Activated CD4-positive, alpha-beta T cell treated with anti-CD3 and anti-CD28 coated beads, Interleukin-10, Interleukin-2, amounts not matched to agents 100 ng/mL and 50 ng/mL, durations not matched to agents 16 hours and 8 hours (primary cell): ENCODE results near the gene BHMT.
A peak's percentile ranks its signal among the peaks of the same experiment; 100 is the strongest.
"Not testable (repeated sequence)": the region's sequence is repeated elsewhere in the genome, so short reads cannot be mapped to it uniquely, and the experiment has no call there.

Source experiments
- DNase-seq: peaks from one replicate; pipeline ENCODE4 v3.0.0-alpha.2; 2020

BHMT gene

DNA sequence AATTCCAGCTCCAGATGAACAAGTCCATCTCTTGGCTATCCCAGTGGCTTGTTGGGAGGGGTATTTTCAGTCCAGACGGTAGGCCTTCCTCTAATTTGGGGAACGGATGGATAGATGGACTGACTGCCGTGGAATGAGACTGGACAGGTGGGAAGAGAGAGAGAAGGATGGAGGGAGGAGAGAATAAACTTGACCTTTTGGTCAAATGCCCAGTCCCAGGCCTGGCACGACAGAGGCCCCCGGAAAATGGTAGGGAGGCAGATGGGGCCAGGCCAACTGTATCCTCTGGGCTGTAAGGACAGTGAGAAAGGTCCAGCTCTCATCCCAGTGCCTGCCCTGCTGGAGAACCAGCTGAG, 1.1 kb downstream of the BHMT start:
- DNase-seq = no peak

DNA sequence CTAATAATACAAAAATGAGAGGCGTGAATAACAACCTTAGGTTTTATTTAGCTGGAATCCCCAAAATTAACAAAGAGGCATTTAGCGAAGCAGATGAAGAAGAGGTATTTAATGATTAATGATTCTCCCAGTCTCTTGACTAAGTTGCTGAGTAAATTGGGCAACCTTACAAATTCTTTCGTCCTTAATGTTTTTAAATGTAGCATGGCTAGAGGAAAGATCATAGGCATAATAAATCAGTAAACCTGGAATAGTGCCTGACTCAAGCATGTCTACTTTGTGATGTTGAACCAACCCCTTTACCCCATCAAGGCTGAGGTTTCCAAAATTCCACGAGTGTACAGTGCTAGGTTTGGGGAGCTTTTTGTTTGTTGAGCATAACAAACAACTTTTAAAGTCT, 7.9 kb downstream of the BHMT start:
- DNase-seq = no peak

DNA sequence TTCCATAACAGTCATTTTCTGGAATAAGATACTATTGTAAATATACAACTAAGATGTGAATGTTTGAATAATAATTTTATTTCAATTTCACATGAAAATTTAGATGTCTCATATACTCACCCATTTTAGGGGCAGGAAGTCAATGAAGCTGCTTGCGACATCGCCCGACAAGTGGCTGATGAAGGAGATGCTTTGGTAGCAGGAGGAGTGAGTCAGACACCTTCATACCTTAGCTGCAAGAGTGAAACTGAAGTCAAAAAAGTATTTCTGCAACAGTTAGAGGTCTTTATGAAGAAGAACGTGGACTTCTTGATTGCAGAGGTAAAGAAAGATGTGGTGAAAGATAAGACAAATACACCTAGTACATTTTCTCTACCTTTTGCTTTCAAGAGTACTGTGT, 8.6 kb downstream of the BHMT start:
- DNase-seq = peak; percentile 20

DNA sequence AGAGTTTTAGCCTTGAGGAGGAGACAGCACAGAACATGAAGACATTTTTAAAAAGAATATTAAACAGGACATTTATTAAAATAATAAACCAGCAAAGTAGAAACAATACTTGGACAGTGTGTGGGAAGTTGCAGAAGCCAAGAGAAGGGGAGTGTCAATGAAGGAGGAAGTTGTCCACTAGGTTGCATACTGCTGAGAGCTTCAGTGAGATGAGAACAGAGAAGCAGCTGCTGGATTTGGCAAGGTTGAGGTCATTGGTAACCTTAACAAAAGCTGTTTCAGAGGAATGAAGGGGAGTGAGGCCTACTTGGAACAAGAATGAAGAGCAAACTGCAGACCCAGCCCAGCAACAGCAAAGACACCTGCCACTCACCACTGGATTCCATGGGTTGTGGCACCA, 11.4 kb downstream of the BHMT start:
- no peak for DNase-seq

DNA sequence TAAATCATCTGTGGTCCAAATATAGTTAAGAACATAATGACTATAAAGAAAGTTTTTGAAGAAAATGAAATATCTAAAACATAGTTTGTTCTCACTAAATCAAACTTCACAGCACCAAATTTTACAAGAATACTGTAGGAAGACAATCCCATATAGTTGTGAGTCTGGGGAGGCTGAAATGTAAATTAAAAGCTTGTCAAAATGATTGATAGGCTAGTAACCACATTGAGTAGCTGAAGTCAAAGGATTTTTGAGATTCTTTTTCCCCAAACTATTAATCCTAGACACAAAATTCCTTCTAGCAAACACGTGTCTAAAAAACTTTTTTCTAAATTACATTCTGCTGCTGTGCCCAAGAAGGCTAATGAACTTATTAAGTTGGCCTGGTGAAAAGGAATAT, 13.0 kb downstream of the BHMT start:
- DNase-seq = no peak

DNA sequence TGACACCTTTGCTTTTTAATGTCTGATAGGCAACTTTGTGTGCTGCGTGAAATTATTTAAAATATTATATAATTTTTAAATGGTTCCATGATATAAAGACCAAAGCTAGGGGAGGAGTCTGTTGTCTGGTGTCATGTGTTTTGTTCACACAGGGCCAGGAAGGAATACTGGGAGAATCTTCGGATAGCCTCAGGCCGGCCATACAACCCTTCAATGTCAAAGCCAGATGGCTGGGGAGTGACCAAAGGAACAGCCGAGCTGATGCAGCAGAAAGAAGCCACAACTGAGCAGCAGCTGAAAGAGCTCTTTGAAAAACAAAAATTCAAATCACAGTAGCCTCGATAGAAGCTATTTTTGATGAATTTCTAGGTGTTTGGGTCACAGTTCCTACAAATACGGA, 19.2 kb downstream of the BHMT start:
- DNase-seq = no peak

DNA sequence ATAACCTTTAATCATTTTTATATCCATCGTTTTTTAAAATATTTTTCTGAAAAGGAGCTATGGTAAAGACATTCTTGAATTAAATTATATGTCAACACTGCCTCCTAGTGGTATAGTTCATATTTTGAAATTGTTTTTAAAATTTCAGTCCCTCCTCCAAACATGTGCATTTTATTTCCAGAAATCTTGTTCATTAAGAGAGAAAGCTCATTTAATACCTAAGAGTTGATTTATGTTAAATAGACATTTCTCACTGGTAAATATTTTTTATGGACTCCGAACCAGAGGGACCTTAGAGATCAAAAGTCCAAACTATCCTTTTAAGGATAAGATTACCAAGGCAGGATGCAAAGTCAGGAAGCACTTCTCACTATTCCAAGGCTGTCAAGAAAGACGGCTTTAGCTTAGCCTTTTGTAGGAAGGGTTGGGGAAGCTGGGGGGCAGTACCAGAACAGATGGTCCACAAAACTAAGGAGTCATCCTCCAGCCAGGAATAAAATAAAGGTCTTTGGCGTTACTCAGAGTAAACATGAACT, 21.6 kb downstream of the BHMT start:
- peak; percentile 44 for DNase-seq

DNA sequence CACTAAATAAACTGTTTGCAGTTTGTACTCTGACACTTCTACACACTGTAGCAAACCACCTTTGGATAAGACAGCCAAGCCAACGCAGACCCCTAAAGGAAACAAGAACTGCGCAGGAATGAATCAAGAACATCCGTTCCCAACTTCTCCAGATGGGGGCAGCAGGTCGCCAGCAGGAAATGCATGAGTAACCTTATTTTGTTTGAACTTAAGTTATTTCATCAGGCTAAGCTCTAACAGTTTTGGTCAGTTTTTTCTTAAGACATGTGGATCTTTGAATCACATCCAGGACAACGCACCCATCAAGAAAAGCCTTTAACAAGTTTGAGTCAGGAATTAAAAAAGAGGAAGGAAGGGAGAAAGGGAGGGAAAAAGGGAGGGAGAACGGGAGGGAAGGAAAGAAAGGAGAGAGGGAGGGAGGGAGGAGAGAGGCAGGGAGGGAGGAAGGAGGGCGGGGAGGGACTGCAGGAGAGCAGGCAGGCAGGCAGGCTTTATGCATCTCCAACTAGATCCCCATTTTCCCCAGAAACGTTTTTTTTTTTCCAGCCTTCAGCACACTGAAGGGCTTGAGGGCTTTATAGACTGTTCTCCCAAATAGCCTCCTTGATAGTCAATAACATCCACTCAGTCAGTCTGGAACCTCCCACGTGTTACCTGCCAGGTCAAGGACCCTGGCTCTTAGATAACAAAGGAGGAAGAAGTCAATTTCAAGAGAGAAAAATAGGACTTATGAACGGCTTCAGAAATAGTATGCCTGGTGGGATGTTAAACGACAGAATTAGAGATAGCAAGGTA, 22.2 kb downstream of the BHMT start:
- DNase-seq = peak; percentile 69

DNA sequence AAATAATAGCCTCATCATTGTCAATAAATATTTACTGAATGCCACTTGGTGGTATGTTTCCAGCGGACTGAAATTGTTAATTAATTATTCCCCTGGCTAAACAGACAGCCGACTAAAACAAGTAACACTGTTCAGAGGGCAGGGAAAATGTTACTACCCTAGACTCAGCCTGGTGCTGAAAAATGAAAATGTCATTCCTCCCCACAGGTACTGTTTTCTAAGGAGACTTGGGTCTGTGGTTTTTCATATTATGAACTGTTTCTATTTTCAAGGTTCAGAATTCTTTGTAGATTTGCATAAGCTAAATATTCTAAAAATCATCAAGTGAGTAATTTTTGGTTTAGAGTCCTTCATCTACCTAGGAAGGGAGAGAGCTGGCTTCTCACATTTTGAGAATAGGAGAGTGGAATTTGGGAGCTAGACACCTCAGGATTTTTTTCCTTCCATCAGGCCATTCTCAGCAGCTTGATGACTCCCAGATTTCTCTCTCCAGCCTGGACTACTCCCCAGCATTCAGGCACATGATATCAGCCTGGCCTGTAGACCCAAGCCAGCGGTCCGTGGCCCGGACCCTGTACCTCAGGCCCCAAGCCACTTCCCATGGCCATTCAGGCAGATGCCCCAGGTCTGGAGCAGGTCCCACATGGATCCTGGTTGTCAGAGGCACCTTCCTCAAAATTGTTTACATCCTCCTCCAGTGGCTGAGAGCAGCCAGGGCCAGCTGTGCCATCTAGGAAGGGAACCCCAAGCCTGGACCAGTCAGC, 24.4 kb downstream of the BHMT start:
- no peak for DNase-seq

DNA sequence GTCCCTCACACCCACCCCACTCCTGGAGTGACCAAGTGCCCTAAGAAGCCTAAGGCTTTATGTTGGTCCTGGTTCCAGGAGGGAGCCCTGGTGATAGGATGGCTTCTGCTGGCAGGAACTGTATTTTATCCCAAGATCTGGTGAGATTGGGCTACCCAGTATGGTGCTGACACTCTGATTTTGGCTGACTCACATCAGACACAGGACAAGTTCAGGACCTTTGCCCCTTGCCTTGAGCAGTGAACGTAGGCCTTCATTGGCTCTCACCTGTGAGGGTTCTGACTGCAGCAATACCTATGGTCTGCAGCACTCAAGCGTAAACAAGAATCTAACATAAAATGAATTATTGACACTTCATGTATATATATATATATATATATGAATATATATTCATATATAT, 25.0 kb downstream of the BHMT start:
- no peak for DNase-seq

DNA sequence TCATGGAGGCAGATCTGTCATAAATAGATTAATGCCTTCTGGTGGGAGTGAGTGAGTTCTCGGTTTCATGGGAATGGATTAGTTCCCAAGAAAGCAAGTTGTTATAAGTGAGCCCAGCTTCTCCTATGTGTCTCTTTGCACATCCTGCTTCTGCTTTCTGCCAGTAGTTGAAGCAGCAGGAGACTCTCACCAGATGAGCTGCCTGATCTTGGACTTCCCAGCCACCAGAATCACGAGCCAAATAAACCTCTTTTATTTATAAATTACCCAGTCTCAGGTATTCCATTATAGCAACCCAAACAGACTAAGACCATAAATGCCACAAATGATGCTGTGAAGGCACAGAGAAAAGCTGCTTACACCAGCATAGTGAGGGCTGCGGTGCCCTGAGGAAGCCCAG, 28.9 kb downstream of the BHMT start:
- no peak for DNase-seq

DNA sequence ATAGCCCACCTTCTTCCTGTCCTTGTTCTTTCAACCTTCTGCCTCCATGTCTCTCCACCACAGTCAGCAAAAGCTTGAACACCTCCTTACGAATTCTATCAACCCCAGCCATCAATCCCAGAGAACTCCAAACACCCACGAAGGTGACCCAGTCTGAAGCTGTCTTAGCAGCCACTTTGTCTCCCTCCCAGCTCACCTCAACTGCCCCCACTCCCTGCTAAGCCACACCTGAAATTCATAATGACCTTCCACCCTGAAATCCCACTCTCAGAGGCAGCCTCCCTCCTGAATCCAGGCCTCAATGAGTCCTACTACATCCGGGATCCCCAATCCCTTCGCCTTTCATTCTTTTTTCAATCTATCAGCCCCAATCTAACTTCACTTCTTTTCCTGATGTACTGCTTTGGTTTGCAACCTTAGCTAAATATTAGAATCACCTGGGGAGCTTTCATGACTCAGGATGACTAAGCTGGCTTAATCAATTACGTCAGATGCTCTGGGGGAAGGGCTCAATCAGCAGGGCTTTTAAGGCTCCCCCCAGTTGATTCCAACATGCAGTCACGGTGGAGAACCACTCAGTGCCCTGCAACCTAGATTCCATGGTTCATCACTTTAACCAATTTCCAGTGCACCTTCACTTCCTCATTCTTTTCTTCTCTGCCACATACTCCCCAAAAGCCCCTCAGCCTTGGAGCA, 32.2 kb downstream of the BHMT start:
- DNase-seq = no peak

DNA sequence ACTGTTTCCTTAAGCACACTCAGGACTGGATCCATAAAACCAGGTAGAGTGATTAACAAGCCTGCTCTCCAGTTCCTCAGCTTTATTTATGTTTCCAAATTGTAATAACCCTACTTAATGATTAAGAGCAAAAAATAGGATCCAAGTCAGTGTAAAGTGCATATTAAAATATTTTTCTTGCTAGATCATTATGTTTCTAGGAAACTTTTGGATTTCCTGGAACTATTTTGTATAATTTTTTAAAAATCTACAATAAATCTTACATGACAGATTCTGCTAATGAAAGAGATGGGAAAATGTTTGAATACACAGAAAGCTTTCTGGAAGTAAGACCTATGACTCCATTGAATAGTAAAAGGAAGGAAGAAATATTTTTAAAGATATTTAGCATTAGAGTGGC, 35.5 kb downstream of the BHMT start:
- DNase-seq = no peak

DNA sequence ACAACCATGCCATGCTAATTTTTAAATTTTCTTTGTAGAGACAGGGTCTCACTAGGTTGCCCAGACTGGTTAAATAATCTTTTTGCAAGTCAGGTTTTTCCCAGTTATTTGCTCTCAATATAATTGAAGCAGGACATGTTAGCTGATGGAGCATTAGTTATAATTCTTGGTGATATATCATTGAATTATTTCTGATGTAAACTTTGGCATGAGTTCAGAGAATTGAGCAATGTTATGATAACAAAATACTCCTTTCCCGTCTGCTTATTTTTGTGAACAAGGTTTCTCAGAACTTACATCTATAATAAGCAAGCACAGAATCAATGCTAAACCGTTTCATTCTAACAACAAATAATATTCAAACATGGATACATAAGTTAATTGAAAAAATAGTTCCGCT, 37.8 kb downstream of the BHMT start:
- DNase-seq = no peak

DNA sequence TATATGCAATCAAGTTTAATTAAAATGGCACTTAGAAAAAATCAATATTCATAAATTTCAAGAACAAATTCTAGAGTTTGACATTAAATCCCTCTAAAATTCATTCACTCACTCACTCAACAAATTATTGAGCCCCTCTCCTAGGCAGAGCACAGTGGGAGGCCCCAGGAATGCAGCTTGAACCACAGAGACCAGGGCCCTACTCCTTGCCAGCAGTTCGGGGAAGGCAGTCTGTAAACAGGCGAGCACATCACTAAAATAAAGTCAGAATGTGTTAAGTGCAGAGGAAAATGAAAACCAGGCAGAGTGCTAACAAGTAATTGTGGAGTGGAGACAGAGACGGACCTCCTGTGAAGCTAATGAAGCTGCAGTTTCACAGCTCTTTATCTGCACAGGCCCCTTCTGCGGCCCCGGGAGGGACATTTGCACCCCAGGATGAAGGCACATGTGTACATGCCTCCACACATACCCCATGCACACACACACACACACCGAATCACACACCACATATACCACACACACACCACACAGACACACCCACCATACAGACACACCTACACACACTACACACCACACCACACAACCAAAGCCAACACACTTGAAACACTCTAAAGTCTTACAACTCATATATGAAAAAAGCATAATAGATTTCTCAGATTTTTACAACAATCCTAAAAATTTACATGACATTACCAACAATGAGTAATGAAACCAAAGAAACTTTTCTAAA, 40.5 kb downstream of the BHMT start:
- DNase-seq = no peak

DNA sequence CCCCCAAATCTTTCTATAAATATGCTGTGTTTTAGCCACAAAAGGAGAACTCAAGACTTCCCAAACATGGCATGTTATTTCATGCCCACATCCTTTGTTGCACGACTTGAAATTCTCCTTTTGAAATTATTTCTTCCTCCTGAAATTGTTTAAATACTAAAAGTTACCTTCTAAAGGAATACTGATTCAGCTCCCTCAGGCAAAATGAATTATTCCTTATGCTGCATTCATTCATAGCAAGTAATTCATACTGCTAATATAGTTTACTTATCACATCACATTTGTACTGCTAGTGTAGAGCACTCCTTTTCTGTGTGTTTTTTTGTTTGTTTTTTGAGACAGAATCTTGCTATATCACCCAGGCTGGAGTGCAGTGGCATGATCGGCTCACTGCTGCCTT, 45.7 kb downstream of the BHMT start:
- DNase-seq = no peak

DNA sequence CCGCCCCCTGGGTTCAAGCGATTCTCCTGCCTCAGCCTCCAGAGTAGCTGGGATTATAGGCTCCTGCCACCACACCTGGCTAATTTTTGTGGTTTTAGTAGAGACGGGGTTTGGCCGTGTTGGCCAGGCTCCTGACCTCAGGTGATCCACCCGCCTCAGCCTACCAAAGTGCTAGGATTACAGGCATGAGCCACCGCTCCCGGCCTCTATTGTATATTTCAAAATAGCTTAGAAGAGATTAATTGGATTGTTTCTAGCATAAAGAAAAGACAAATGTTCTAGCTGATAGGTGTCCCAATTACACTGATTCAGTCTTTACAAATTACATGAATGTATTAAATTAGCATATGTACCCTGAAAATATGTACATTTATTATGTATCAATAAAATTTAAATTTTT, 50.0 kb downstream of the BHMT start:
- not testable (repeated sequence) for DNase-seq

DNA sequence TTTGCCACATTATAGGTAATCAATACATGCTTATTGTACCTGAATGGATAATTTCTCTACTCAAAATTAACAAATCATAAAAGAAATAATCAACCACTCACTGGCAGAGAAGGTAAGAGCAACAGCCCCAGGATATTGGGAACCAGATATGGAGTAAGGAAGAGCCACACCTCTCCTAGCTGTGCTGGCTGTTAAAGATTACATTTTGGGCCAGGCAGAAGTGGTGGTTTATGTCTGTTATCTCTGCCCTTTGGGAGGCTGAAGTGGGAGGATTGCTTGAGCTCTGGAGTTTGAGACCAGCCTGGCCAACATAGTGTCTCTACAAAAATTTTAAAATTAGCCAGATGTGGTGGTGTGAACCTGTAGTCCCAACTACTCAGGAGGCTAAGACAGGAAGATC, 56.4 kb downstream of the BHMT start:
- no peak for DNase-seq

DNA sequence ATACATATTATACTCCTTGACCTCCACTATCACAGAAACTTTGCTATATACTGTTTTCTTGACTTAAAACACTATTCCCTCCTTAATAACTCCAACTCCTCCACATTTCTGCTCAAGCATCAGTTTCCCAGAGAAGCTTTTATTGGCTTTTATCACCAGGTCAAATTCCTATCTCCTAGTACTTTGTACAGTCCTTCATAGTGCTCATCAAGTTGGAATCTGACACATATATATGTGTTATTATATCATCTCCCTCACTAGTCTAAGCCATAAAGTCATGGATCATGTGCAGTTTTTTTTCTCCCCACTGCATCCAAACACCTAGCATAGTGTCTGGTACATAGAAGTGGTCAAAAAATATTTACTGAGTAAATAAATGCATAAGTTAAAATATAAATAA, 59.1 kb downstream of the BHMT start:
- no peak for DNase-seq

DNA sequence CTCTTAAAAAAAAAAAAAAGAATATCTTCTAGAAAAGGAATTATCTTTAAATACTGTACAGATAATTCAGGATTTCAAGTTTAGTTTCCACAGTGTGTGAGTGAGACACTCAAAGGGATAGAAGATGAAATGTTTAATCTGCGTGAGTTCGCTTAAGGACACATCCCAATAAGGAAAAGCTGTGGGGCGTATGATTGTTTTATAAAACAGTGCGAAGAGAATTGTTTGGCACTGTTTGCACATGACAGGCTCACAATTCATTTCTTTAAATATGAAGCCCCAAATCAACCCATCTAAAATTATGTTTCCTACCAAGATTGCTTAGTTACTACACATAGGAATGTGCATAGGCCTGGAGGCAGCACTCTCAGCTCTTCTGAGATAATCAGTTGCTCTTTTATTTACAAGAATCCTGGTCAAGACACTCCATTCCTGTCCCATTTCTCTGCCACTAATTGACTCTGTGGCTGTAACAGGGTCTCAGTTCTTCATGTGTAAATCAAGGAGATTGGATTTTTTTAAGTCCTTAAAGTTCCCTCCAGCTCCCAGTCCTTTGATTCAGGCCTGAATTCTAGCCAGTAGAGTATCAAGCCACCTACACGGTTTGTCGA, 60.1 kb downstream of the BHMT start:
- DNase-seq = no peak

DNA sequence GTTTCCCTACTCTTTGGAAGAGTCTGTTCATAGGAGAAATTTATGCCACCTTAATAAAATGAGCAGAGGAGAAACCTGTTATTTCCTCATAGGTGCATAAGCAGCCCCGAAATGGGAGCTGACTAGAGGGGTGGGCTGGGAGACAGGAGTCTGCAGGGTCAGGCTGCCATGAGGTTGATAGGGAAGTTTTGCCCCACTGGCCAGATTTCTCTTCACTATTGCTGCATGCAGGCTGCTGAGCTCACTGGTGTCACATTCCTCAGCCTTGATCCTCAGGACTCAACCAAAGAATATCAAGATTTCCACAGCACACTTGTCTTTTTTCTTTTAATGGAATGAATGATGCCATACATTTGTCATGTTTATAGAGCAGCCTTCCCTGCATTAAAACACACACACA, 60.7 kb downstream of the BHMT start:
- no peak for DNase-seq

DNA sequence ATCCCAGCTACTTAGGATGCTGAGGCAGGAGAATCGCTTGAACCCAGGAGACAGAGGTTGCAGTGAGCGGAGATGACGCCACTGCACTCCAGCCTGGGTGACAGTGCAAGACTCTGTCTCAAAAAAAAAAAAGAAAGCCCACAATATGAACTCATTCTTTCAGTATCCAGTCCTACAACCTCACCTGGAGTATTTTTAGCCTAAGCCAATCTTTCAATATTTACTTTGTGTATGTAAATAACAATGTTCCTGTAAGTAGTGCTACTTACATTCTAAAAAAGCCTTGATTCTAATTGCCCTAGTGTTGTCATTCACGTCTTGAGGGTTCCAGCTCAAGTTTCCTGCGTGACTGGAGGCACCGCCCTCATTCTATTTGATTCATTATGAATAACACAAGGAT, 62.0 kb downstream of the BHMT start:
- DNase-seq = no peak

DNA sequence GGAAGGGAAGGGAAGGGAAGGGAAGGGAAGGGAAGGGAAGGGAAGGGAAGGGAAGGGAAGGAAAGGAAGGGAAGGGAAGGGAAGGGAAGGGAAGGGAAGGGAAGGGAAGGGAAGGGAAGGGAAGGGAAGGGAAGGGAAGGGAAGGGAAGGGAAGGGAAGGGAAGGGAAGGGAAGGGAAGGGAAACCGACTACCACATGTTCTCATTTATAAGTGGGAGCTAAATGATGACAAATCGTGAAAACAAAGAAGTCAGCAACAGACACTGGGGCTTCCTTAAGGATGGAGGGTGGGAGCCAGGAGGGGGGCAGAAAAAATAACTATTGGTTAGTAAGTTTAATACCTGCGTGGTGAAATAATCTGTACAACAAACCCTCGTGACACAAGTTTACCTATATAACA, 68.8 kb downstream of the BHMT start:
- DNase-seq = not testable (repeated sequence)
